OCI-LY1 (cell line): ENCODE data around the gene HAGH.

ENCODE experiments used
- H2AFZ ChIP-seq: fragments of 200-600 bp; sonication (generic), shearing (Covaris generic); 2 replicates; pipeline ENCODE4 v1.6.0; 2014; ENCODE audit warnings: antibody characterized with exemption, mild to moderate bottlenecking, low read length
- H3F3A ChIP-seq: fragments of 200-600 bp; sonication (generic), shearing (Covaris generic); 2 replicates; pipeline ENCODE4 v1.6.0; 2014; ENCODE audit warnings: mild to moderate bottlenecking, antibody characterized with exemption, low read length, moderate library complexity; ENCODE audit not compliant: insufficient read depth
- H3K27ac ChIP-seq: fragments of 200-600 bp; sonication (generic); 2 replicates; pipeline ENCODE4 v1.5.1; 2014; ENCODE audit warnings: low read length, mixed run types, mild to moderate bottlenecking, low read depth; ENCODE audit not compliant: poor library complexity, severe bottlenecking
- H3K27me3 ChIP-seq: fragments of 200-600 bp; sonication (generic); 2 replicates; pipeline ENCODE4 v1.6.0; 2014; ENCODE audit warnings: antibody characterized with exemption, mild to moderate bottlenecking, low read length, moderate library complexity; ENCODE audit not compliant: insufficient read depth
- H3K36me3 ChIP-seq: fragments of 200-600 bp; sonication (generic); 2 replicates; pipeline ENCODE4 v1.6.1; 2014; ENCODE audit warnings: mild to moderate bottlenecking, antibody characterized with exemption, low read length, moderate library complexity, mixed read lengths; ENCODE audit not compliant: insufficient read depth
- H3K4me1 ChIP-seq: fragments of 200-600 bp; sonication (generic); 2 replicates; pipeline ENCODE4 v1.5.1; 2014; ENCODE audit warnings: mild to moderate bottlenecking, low read length, moderate library complexity; ENCODE audit not compliant: insufficient read depth, severe bottlenecking
- H3K4me2 ChIP-seq: fragments of 200-600 bp; sonication (generic), shearing (Covaris generic); 2 replicates; pipeline ENCODE4 v1.6.1; 2014; ENCODE audit warnings: low read length
- H3K4me3 ChIP-seq: fragments of 200-600 bp; sonication (generic); 2 replicates; pipeline ENCODE4 v1.5.1; 2014; ENCODE audit warnings: low read length, low read depth, mild to moderate bottlenecking, mixed read lengths; ENCODE audit not compliant: poor library complexity, severe bottlenecking
- H3K79me2 ChIP-seq: fragments of 200-600 bp; shearing (Covaris generic); 2 replicates; pipeline ENCODE4 v1.6.1; 2016; ENCODE audit warnings: mixed run types, low read length, mixed read lengths; ENCODE audit not compliant: insufficient read depth
- H3K9ac ChIP-seq: fragments of 200-600 bp; sonication (generic), shearing (Covaris generic); 2 replicates; pipeline ENCODE4 v1.6.1; 2014; ENCODE audit warnings: mild to moderate bottlenecking, low read length, mixed read lengths
- H3K9me2 ChIP-seq: fragments of 200-600 bp; sonication (generic), shearing (Covaris generic); 2 replicates; pipeline ENCODE4 v1.6.1; 2014; ENCODE audit warnings: low read depth, mild to moderate bottlenecking, low read length, mixed read lengths
- H3K9me3 ChIP-seq: fragments of 200-600 bp; shearing (Covaris generic); 2 replicates; pipeline ENCODE4 v1.6.1; 2014; ENCODE audit warnings: low read length, mixed read lengths
- H4K20me1 ChIP-seq: fragments of 200-600 bp; sonication (generic), shearing (Covaris generic); 2 replicates; pipeline ENCODE4 v1.6.0; 2016; ENCODE audit warnings: mild to moderate bottlenecking, low read length; ENCODE audit not compliant: insufficient read depth
- EZH2 ChIP-seq: fragments of 200-600 bp; sonication (generic), shearing (Covaris generic); IDR thresholded peaks from 2 replicates; pipeline ENCODE4 v1.8.0; 2017; ENCODE audit warnings: borderline replicate concordance, mixed run types, mild to moderate bottlenecking, antibody characterized with exemption, low read length, moderate library complexity, mixed read lengths
- TF ChIP-seq, protein P1 (sequence below): fragments of 200-600 bp; sonication (generic), shearing (Covaris generic); IDR thresholded peaks from 2 replicates; pipeline ENCODE4 v1.5.1; 2017; ENCODE audit warnings: mild to moderate bottlenecking, antibody characterized with exemption, low read length, moderate library complexity, mixed read lengths

Gene HAGH

DNA sequence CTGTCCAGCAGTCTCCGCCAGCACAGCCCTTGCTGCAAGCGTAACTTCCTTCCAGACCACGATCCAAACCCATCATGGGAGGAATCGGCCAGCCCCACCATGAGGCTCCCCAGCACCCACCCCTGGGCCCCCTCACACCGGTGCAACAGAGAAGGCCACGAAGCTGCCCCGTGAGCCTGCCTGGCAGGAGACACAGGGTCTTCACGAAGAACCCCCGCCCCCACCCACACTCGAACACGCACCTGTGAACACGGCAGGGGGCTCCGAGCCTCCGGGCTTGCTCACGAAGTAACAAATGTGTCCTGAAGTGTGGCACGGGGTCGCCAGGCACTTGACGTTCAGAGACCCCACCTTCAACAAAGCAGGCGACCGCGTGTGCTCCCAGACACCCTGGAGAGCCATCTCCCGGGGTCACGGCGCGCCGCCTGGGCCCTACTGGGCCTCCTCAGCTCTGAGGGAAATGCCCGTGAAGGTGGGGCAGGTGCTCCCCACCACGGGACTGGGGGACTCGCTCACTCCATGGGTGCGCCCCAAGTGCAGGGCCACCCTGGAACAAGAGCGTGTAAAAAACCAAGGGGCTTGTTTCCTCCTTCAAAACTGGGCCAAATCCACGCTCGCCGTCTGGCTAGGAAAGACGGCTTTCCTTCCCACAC is 7.6 kb downstream of the HAGH start:
- H3K9me2 ChIP-seq, result no peaks in the 10 kb centered on the region
- no peak overlapping the region for H3K9ac ChIP-seq
- H3K27ac ChIP-seq, result no peak overlapping the region
- no peak for TF ChIP-seq EZH2
- TF ChIP-seq, protein P1, sequence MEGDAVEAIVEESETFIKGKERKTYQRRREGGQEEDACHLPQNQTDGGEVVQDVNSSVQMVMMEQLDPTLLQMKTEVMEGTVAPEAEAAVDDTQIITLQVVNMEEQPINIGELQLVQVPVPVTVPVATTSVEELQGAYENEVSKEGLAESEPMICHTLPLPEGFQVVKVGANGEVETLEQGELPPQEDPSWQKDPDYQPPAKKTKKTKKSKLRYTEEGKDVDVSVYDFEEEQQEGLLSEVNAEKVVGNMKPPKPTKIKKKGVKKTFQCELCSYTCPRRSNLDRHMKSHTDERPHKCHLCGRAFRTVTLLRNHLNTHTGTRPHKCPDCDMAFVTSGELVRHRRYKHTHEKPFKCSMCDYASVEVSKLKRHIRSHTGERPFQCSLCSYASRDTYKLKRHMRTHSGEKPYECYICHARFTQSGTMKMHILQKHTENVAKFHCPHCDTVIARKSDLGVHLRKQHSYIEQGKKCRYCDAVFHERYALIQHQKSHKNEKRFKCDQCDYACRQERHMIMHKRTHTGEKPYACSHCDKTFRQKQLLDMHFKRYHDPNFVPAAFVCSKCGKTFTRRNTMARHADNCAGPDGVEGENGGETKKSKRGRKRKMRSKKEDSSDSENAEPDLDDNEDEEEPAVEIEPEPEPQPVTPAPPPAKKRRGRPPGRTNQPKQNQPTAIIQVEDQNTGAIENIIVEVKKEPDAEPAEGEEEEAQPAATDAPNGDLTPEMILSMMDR, result no peak
- H3K4me2 ChIP-seq, result no peak overlapping the region
- H3K4me3 ChIP-seq, result no peak overlapping the region
- no peaks in the 10 kb centered on the region for H3K27me3 ChIP-seq
- no peaks in the 10 kb centered on the region for H3K79me2 ChIP-seq
- no peaks in the 10 kb centered on the region for H3F3A ChIP-seq
- H4K20me1 ChIP-seq, result no peaks in the 10 kb centered on the region
- no peaks in the 10 kb centered on the region for H3K9me3 ChIP-seq
- no peaks in the 10 kb centered on the region for H3K4me1 ChIP-seq
- H3K36me3 ChIP-seq, result no peaks in the 10 kb centered on the region
- no peak overlapping the region for H2AFZ ChIP-seq

DNA sequence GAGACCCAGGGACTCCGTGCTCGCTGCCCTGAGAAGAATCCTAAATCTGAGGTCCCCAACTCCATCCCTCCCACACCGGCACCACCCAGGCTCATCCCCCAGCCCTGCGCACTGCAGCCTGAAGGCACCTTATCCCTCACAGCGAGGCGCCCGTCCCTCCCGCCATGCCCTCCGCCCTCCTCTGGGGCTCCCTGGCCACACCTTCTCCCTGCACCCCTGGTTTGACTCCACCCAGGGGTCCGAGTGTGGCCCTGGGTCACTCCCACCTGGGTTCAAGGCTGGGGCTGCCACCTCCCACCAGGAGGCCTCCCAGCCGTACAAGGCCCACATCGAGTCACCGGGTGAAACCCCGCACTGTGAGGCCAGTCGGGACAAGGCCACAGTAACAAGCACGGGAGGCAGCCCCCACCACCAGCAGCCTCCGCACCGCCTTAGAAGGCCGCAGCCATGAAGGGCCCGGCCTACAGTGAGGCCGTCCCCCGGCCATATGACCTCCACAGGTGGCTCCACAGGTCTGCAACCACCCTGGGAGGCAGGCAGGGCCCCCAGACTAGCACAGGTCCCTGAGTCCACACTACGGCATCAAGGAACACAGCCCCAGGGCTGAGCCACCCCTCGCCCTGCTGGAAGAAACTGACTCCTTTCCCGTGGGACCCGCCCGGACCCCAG is 8.3 kb downstream of the HAGH start:
- Histone ChIP-seq H4K20me1 (no peaks in the 10 kb centered on the region), H2AFZ (no peak overlapping the region), H3K27me3 (no peaks in the 10 kb centered on the region), H3K4me1 (no peaks in the 10 kb centered on the region), H3K27ac (no peak overlapping the region), H3K79me2 (no peaks in the 10 kb centered on the region), H3K9me2 (no peaks in the 10 kb centered on the region), H3F3A (no peaks in the 10 kb centered on the region), H3K4me2 (no peak overlapping the region), H3K36me3 (no peaks in the 10 kb centered on the region), H3K9ac (no peak overlapping the region), H3K9me3 (no peaks in the 10 kb centered on the region), H3K4me3 (no peak overlapping the region)
- TF ChIP-seq, protein P1, result no peak
- TF ChIP-seq EZH2, result no peak

- Histone ChIP-seq H3K27ac (no peak overlapping the region), H3K27me3 (no peaks in the 10 kb centered on the region), H3F3A (no peaks in the 10 kb centered on the region), H4K20me1 (no peaks in the 10 kb centered on the region), H3K9me2 (no peaks in the 10 kb centered on the region), H3K36me3 (no peaks in the 10 kb centered on the region), H3K4me1 (no peaks in the 10 kb centered on the region), H2AFZ (no peak overlapping the region), H3K9me3 (no peaks in the 10 kb centered on the region), H3K4me3 (no peak overlapping the region), H3K4me2 (no peak overlapping the region), H3K9ac (no peak overlapping the region), H3K79me2 (no peaks in the 10 kb centered on the region)
- TF ChIP-seq, protein P1, result no peak
- TF ChIP-seq EZH2, result no peak
These were observed 8.9 kb downstream of the HAGH start for GRCh38 chr16:1817716-1818115.
